Measurements from ENCODE around the gene PRDM16. TPM values are rescaled to one million over a fixed set of nuclear protein-coding genes. Genes with fewer than 3 reads are reported as not detected.

Gene PRDM16
- total RNA-seq, 1 experiment from 2014 or later: 1.6 TPM

DNA sequence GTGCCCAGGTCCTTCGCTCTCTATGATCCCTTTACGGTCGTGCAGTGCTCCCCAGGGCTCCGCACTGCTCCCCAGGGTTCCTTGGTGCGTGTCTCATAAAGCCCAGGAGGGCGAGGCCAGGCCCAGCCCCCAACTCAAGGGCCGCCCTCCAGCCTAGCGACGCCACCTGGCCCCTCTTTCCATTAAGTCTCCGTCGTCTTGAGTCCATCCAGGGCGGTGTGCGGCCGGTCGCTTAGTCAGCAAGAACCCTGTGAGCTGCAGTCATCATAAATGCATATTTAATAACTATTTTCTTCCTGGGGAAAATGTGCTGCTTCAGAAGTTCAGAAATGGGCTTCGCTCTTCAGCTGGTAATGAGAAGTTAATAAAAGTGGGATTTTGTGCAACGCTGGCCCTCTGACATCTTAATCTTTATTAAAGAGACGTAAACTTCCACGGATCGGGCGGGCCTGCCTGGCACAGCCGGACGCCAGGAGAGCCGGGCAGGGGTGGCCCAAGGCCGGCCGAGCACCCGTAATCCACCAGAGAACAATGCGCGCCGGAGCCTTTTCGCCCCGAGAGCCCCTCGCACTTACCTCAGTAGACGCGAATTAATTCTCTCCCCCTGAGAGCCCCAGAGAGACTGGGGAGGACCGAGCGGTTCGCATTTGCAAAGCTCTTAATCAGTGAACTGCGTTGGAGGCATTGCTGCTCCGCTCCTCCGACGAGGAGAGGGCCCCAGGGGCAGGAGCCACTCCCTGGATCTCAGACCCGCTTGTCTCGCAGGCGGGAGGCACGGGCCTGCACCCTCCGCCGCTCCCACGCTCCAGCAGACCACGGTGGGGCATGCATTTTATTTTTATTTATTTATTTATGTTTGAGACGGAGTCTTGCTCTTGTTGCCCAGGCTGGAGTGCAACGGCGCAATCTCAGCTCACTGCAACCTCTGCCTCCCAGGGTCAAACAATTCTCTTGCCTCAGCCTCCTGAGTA lies 197.1 kb downstream of the PRDM16 start (continued):
- TF ChIP-seq ERG (CRISPR knock-in tag; IDR thresholded peaks at IDR 0.05) (no peak), ZNF317 (CRISPR knock-in tag; IDR thresholded peaks at IDR 0.05; ENCODE audit: borderline replicate concordance, low read depth) (no peak), HMGXB4 (CRISPR knock-in tag; IDR thresholded peaks at IDR 0.05) (no peak), GABPB1 (CRISPR knock-in tag; IDR thresholded peaks at IDR 0.05) (no peak), ZNF219 (CRISPR knock-in tag; IDR thresholded peaks at IDR 0.05; ENCODE audit: borderline replicate concordance) (no peak), CREM (CRISPR knock-in tag; IDR thresholded peaks at IDR 0.05) (no peak)

DNA sequence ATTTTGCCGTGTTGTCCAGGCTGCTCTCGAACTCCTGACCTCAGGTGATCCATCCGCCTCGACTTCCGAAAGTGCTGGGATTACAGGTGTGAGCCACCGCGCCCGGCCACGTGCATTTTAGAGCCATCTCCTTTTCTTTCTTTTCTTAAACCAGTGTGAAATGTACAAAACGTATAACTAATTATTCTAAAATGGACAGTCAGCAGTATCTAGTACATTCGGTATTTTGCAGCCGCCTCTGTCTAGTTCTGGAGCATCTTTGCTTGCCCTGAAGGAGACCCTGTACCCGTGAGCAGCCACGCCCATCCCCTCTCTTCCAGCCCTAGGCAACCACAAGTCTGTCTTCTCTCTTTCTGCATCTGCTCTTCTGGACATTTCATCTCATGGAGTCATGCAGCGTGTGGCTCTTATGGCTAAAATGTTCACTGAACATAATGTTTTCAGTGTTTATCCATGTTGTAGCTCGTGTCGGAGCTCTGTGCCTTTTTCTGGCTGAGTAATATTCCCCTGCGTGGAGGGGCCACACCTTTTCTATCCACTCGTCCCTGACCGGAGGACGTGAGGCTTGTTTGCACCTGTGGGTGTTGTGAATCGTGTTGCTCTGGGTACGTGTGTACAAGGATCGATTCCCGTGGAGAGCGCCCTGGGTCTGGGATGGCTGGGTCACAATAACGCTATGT lies 198.0 kb downstream of the PRDM16 start:
- Mint-ChIP-seq H3K36me3 (no peaks in the 10 kb centered on the region), H3K4me1 (no peaks in the 10 kb centered on the region; the same call in 1 of the 2 replicates), H3K27ac (no peak overlapping the region), H3K9me3 (no peaks in the 10 kb centered on the region), H3K4me3 (no peak overlapping the region), H3K27me3 (ENCODE audit: low read depth) (no peaks in the 10 kb centered on the region)
- POLR2A ChIA-PET: no interaction called here
- CTCF ChIA-PET: no interaction called here
- ATAC-seq: no peak
- TF ChIP-seq ZNF219 (CRISPR knock-in tag; IDR thresholded peaks at IDR 0.05; ENCODE audit: borderline replicate concordance) (no peak), HMGA2 (CRISPR knock-in tag; IDR thresholded peaks at IDR 0.05) (no peak), CTCF (IDR thresholded peaks at IDR 0.05) (no peak), NR2C2 (CRISPR knock-in tag; IDR thresholded peaks at IDR 0.05) (no peak), PRDM15 (CRISPR knock-in tag; IDR thresholded peaks at IDR 0.05) (no peak), ZNF232 (CRISPR knock-in tag; IDR thresholded peaks at IDR 0.05) (no peak), PRRX2 (CRISPR knock-in tag; IDR thresholded peaks at IDR 0.05) (no peak), ZNF396 (CRISPR knock-in tag; IDR thresholded peaks at IDR 0.05; ENCODE audit: borderline replicate concordance) (no peak), GTF2I (CRISPR knock-in tag; conservative IDR thresholded peaks at IDR 0.05) (no peak), E2F5 (CRISPR knock-in tag; IDR thresholded peaks at IDR 0.05) (no peak)
- TF ChIP-seq, protein P1, sequence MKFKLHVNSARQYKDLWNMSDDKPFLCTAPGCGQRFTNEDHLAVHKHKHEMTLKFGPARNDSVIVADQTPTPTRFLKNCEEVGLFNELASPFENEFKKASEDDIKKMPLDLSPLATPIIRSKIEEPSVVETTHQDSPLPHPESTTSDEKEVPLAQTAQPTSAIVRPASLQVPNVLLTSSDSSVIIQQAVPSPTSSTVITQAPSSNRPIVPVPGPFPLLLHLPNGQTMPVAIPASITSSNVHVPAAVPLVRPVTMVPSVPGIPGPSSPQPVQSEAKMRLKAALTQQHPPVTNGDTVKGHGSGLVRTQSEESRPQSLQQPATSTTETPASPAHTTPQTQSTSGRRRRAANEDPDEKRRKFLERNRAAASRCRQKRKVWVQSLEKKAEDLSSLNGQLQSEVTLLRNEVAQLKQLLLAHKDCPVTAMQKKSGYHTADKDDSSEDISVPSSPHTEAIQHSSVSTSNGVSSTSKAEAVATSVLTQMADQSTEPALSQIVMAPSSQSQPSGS (CRISPR knock-in tag; IDR thresholded peaks at IDR 0.05; ENCODE audit: borderline replicate concordance, low read depth): no peak
- DNase-seq (ENCODE audit: low spot score): no peak
